HG03025 (cell line): ENCODE data around the gene CADPS2.

Source experiments
- ATAC-seq: cut with Tn5 transposase; IDR thresholded peaks from one replicate; pipeline ENCODE4 v1.9.1; 2021; ENCODE audit warnings: mild to moderate bottlenecking, moderate library complexity; ENCODE audit not compliant: unreplicated experiment, low FRiP score

CADPS2 gene

DNA sequence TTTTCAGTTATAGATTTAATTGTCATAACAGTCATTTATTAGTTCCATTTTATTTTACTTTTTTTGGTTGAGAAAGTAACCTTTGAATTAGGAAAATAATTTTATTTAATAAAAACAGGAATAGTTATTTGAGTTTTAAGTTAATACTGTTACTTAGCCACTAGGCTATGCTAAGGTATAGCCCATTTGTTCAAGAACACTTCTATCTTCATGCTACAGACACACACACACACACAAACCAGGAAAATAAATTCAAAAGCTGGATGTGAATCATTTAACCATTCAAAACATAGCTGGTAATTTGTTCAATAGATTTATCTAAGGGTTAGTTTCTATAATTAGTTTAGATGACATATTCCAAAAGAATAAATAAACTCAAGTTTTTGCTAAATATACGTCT is 335.7 kb downstream of the CADPS2 start:
- ATAC-seq = no peak

DNA sequence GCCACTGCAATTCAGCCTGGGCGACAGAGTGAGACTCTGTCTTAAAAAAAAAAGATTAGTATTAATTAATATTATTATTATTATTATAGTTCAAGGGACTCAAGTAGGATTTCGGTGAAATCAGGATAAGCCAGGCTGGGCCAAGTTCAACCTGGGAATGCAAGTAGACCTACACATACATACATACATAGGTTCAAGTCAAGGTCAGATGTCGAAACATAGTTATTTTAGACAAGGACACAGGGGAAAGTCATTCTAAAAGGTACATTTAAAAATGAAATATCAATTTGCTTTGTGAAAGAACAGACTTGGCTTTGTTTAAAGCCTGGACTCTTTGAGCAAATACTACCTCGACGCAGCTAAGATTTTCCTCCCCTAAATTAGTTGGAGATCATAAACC is 336.7 kb downstream of the CADPS2 start:
- no peak for ATAC-seq

DNA sequence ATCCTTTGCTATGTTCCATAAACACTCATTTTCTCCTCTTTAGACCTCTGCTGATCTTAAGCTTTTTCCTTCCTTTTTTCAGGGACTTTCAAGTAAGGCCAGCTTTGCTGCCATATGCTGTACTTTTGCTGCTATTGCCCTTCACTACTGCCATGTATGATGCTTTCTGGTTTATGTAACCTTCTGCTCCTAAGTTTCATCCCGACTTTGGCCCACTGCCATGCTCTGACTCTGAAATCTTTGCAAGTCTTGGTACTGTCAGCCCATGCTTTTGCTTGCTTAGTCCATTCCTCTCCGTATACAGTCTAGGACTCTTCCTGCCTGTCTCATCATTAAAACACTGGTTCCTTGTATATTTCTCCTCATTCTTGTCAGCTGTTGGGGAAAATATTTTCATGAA is 339.8 kb downstream of the CADPS2 start:
- ATAC-seq = no peak

DNA sequence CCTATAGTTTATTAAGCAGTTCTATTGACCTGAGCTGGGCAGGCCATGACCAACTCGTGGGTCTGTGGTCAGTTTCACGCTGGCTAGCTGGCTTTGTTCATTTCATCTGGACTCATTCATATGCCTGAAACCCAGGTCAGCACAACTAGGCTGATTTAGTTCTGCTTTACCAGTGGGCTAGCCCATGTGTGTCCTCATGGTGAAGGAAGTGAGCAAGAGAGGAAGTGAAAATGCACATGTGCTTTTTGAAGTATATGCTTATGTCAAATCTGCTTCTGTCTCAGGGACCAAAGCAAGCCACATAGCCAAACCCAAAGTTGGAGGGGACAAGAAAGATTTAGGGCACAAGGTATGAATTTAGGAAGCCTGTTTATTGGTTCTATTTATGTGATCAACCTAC is 341.8 kb downstream of the CADPS2 start:
- ATAC-seq = peak; percentile 98

DNA sequence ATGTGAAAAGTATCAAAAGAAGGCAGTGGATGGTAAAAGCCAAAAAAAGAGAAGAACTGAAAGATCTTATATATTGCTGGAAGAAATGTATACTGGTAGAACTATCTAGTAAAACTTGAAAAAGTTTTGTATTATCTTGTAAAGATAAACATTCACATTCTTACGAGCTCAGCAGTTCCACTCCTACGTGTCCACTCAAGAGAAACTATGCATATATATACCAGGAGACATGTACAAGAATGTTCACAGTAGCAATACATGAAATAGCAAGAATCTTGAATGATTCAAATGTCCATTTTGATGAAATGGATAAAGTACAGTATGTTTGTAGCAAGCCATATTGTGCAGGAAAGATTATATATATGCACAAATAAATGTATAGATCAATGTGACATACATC is 342.4 kb downstream of the CADPS2 start:
- no peak for ATAC-seq

DNA sequence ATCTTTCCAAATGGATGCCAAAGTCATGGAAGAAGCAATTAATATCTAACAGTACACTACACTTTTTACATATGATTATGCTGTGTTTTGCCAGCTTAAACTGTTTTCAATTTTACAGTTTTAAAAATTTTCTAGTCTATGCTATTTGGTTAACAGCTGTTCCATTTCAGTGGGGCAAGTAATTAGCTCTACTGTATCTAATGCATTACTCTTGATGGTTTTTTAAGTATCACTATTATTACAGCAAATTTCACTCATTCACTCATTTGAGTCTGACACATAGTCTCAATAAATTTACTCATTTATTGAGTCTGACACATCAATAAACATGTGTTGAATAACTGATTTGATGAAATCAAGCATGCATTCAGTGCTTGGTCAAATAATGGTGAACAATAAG is 343.1 kb downstream of the CADPS2 start:
- ATAC-seq = no peak

DNA sequence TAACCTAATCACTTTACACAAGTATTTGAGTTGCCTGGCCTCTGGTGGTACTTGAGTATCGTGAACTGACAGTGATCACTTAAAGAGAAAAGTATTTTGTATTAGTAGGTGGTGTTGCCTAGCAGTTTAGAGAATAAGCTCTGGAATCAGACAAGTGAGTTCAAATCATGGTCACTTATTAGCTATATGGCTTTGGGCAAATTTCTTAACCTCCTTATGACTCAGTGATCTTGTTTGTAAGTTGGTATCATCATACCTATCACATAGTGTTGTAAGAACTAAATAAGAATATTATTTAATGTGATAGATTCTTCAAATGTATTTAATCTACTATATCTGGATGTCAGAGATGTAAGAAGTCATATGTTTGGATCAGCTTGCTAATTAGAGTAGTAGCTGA is 351.2 kb downstream of the CADPS2 start:
- ATAC-seq = no peak

DNA sequence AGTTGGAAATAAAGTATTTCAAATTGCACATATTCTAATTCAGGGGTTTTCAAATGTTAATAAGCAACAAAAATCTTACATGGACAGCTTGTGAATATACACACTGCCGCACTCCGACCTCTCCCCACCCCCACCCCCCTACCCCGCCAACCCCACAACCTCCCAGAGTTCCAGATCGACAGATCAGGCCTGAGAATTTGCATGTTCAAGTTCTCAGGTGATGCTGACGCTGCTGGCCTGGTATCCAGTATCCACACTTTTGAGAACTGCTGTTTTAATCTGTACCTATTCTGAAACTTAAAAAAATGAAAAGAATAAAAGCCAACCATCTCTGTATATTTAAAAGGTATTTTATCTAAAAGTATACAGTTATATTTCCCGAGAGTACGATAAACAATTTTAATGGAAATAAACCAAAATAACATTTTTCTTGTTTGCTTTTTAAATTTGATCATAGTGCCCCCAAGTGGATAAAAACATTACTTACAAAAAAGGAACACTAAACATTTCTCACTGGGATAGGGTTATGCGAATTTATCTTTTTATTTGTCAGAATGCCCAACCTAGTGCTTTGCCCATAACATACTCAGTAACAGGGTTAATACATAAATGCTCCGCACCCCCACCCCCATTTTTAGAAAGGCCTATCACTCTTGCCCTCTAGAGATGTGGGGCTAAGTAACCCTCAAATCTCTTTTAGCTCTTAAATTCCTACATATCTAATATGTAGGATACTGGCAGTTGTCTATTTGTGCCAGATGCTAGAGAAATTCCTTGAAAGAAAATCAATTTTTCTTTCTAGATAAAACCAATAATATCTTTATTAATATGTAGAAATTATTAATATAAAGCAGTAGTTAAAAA is 353.6 kb downstream of the CADPS2 start:
- no peak for ATAC-seq

DNA sequence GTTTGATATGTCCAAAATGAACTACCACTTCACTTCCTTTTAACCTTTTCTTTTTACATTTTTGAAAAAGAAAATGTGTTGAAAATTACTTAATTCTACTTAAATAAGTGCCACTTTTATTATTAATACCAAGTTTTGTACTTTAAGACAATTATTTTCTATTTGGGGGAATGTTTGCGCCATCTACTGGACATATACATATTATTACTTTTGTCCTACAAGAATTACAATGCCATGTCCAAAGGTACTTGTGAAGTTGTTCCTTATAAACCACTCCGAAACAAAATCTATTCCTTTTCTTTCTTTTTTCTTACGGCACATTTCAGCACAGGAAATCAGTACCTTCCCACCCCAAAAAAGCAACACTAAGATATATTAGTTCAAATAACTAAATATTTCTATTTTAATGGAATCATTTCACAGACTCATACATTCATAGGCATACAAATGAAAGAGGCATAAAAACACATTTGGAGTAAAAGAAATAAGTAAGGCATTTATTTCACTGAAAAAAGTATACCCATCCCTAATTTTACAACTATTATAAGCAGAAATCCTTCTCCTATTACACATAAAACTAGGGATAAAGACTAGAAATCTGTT is 357.3 kb downstream of the CADPS2 start:
- ATAC-seq = no peak

DNA sequence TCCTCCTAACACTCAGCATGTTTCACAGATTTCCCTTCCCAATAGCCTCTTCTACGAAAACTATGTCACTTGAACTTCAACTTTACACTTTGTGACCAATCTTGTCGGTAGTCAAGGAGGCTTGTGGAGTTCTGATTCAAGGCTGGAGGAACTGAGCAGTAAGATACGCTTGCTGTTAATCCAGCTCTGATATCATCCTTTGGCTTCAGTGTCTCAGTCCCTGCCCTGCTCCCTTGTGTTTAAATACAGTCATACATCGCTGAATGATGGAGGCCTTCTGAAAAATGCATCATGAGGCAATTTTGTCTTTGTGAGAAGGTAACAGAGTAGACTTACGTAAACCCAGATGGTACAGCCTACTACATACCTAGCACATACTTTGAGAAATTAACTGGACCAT is 360.9 kb downstream of the CADPS2 start:
- no peak for ATAC-seq

DNA sequence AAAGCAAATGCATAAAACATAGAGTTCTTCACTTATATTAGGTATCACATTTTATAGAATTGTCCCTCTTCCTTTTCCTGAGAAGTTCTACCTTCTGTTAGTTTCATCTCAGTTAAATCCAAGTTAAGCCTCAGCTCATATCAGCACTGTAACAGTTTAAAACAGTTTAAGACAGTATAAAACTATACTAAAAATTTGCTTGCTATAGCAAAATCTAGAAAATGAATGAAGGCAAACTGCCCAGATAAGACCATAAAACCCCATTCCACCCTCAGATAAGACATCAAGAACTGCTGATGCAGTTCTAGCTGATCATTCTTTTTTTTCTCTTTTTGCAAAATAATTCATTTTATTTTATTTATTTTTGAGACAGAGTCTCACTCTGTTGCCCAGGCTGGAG is 364.5 kb downstream of the CADPS2 start:
- ATAC-seq = no peak

DNA sequence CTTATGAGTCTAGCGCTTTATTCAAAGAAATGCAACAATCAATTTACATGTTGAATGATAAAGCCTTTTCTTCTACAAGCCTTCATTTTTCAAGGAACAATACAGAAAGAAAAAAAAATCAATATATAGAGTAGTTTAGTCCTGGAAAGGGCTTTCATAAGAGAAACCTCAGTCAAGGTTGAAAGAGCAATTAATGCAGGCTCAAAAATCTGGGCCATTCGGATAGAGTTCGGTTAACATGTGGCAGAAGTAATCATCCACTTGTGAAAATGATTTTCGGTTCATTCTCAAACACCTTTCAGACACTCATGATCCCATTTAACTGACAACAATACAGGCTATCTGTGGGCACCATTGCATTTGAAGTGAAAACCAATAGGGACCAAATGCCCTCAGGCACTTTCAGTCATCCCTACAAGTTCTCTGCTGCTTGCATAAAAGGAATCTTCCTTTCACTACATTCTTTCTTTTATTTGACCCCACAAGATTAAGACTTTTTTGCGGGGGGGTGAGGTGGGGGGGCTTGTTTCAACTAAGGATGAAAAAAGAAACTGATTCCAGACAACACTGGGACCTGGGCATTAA is 365.2 kb downstream of the CADPS2 start:
- ATAC-seq = no peak

DNA sequence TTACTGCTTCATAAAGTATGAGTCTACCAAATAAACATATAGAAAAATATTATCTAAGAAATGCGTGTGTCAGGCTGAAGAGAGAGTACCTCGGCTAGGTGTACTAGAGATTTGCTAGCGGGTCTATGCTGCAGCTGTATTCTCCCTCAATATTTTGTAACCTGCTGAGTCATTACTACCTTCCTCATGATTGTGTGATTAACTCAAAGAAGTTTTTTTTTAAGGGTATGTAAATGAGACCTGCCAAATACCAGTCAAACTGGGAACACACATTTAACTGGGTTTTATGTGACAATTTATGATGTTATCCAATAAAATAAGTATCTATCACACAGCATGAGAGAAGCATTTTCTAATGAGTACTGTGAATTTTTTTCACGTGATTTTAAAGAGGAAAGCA is 367.8 kb downstream of the CADPS2 start:
- ATAC-seq = no peak

DNA sequence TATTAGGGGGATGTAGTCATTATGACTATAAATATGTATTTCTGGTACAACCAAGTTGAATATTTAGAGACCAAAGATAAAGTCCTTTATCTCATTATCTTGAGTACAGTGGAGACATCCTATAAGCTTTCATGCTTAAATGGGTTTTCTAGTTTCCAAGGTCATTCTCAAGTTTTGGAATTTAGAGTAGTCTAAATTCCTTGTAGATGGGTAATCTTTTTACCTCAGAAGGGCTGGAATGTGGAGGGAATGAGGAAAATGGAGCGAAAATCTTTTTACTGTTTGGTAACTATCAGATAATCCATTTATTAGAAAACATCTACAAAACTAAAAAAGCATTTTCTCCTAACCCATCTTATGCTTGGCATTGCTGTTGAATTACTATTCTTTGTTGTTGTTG is 368.7 kb downstream of the CADPS2 start:
- ATAC-seq = no peak

DNA sequence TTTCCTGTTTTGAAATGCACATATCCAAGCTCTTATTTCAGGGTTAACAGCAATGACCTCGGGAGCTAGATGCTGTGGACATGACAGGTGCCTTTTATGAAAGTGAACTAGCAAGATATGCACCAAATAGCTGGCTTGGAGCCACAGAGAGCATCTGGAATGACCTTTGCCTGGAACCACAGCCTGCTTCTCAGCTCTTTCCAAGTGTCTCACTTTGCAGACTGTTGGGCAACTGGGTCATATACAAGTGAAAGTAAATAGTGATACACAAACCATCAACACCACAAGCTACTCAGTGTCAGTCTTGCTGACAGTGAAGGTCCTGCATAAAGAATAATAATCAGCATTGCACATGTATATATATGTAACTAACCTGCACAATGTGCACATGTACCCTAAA is 370.9 kb downstream of the CADPS2 start:
- ATAC-seq = no peak

DNA sequence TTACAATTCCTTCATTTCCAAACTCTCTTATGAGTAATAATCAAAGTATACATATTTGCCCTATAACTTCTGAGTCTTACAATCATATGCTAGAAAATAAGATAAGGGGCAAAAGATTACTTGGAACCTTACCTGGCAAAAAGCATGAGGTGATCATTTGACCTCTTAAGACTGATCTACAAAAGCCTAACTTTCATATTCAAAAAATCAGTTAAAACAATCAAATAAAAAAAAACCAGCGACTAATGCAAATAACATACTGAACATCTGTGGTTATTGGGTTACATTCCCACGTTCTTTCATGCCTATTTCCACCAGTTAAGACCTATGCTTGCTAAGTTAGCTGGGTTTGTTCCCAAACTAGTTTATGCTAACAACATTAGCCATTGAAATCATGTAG is 375.0 kb downstream of the CADPS2 start:
- no peak for ATAC-seq

DNA sequence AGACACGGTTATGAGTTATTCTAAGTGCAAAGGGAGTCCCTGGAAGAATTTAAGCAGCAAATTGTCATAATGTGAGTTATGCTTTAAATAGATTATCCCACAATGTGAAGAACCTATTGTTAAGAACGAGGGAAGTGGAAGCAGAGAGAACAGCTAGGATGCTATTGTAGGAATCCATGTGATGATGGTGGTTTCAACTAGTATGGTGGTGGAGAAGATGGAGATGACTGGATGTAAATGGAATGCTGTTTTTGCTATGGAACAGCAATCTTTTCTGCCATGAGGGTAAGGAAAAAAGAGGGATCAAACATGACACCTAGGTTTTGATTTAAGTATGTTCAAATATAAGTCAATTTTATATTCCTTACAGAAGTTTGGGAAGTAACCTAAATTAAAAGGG is 378.7 kb downstream of the CADPS2 start:
- no peak for ATAC-seq

DNA sequence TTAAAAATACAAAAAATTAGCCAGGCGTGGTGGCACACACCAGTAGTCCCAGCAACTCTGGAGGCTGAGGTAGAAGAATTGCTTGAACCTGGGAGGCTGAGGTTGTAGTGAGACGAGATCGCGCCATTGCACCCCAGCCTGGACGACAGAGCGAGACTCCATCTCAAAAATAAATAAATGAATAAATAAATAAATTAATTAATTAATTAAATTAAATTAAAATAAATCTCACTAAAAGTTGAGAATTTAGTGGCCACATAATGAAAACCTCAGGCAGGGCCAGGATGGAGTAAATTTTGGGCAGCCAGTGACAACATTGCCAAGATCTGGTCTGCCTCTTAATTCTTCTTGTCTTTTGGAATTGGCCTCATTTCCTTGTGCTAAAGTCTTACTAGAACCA is 394.3 kb downstream of the CADPS2 start:
- no peak for ATAC-seq

DNA sequence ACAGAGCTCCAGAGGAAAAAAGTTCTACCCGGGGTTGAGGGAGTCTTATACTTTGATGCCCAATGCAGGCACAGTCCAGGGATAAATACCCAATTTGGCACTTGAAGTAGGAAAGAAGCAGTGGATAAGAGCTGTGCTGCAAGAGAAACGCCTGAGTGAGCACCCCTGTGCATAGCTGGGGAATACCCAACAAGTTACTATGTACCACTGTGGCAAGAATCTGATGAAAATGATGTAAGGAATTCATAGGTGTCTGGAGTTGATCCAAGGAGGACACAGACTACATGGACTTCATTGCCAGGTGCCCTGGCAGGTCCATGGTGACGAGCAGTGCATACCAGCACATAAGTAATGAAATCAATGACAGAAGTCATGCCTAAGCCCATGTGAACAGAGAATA is 398.0 kb downstream of the CADPS2 start:
- no peak for ATAC-seq

DNA sequence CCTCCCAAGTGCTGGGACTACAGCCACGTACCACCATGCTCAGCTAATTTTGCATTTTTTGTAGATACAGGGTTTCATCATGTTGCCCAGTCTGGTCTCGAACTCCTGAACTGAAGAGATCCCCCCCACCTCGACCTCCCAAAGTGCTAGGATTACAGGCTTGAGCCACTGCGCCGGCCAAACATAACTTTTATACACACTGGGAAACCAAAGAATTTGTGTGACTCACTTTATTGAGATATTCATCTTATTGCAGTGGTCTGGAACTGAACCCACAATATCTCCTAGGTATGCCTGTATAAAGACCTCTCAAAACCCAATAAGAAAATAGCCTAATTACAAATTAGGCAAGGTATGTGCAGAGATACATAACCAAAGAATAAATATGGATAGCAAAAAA is 399.1 kb downstream of the CADPS2 start:
- ATAC-seq = no peak

DNA sequence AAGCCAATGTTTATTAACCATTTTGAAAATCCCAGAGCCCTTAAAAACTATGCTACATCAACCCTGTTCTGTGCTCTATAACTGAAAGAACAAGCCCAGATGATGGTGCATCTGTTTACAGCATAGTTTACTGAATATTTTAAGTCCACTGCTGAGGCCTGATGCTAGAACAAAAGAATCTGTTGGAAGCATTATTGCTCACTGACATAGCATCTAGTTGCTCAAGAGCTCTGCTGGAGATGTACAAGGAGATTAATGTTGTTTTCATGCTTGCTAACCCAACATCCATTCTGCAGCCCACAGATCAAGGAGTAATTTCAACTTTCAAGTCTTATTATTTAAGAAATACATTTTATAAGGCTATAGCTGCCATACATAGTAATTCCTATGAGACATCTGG is 400.4 kb downstream of the CADPS2 start:
- no peak for ATAC-seq

DNA sequence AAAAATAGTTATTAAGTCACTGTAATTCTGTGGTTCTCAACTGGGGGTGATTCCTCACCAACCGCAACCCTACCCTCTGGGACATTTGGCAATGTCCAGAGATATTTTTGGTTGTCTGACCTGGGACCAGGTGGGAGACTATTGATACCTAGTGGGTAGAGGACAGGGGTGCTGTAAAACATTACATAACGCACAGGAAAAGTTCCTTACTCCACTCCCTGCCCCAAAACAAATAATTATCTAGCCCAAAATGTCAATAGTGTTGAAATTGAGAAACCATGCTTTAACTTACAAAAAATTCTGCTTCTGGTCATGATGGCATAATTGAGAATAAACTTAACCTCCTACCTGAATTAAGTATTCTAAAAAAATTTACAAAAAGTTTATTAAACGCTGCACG is 404.0 kb downstream of the CADPS2 start:
- no peak for ATAC-seq
